GM23338 (cell line): Measurements from ENCODE around the gene BZW2. TPM values are rescaled to one million over a fixed set of nuclear protein-coding genes. Genes with fewer than 3 reads are reported as not detected.

Experiments
- ATAC-seq: fragments of 200-7000 bp; cut with Tn5 transposase; 3 replicates; pipeline ENCODE4 v1.9.1; 2020
- DNase-seq: peaks from one replicate; pipeline ENCODE4 v3.0.0-alpha.2; 2015; ENCODE audit warnings: low spot score
- H2AFZ ChIP-seq: fragments of 200-600 bp; sonication (generic); 2 replicates; pipeline ENCODE4 v1.8.0; 2016; ENCODE audit warnings: antibody characterized with exemption, mild to moderate bottlenecking, moderate library complexity
- H3F3A ChIP-seq: fragments of 200-600 bp; sonication (generic); replicated peaks from 2 replicates; pipeline ENCODE4 v1.8.0; 2017; ENCODE audit warnings: antibody characterized with exemption, mixed run types, low read depth
- H3K27ac ChIP-seq: fragments of 200-600 bp; sonication (generic); 2 replicates; pipeline ENCODE4 v1.6.1; 2016; ENCODE audit warnings: low read depth
- H3K27me3 ChIP-seq: fragments of 200-600 bp; sonication (generic); 2 replicates; pipeline ENCODE4 v1.8.0; 2016; ENCODE audit warnings: mild to moderate bottlenecking, mixed run types, moderate library complexity; ENCODE audit not compliant: insufficient read depth
- H3K36me3 ChIP-seq: fragments of 200-600 bp; sonication (generic); 2 replicates; pipeline ENCODE4 v1.8.0; 2016; ENCODE audit warnings: mild to moderate bottlenecking; ENCODE audit not compliant: insufficient read depth
- H3K4me1 ChIP-seq: fragments of 200-600 bp; sonication (generic); 2 replicates; pipeline ENCODE4 v1.8.0; 2016; ENCODE audit warnings: mild to moderate bottlenecking, moderate library complexity; ENCODE audit not compliant: insufficient read depth
- H3K4me2 ChIP-seq: fragments of 200-600 bp; sonication (generic); 2 replicates; pipeline ENCODE4 v1.7.1; 2017; ENCODE audit warnings: mixed run types
- H3K4me3 ChIP-seq: fragments of 200-600 bp; sonication (generic); 2 replicates; pipeline ENCODE4 v1.6.1; 2016; ENCODE audit warnings: mixed run types
- H3K79me2 ChIP-seq: fragments of 200-600 bp; sonication (generic); replicated peaks from 2 replicates; pipeline ENCODE4 v1.8.0; 2017; ENCODE audit warnings: mild to moderate bottlenecking; ENCODE audit not compliant: insufficient read depth
- H3K9me2 ChIP-seq: fragments of 200-600 bp; sonication (generic); 2 replicates; pipeline ENCODE4 v1.8.0; 2017; ENCODE audit not compliant: insufficient read depth
- H4K20me1 ChIP-seq: fragments of 200-600 bp; sonication (generic); replicated peaks from 2 replicates; pipeline ENCODE4 v1.8.0; 2017; ENCODE audit warnings: mild to moderate bottlenecking; ENCODE audit not compliant: insufficient read depth
- H3K27ac Mint-ChIP-seq: 2 replicates; pipeline ENCODE4 v1.8.0; 2020; ENCODE audit warnings: inconsistent platforms, mild to moderate bottlenecking, moderate library complexity, mixed read lengths
- H3K27me3 Mint-ChIP-seq: 3 replicates; pipeline ENCODE4 v1.8.0; 2022; ENCODE audit warnings: low read depth, mild to moderate bottlenecking, moderate library complexity, mixed read lengths, inconsistent platforms; ENCODE audit not compliant: insufficient read depth, poor library complexity
- H3K36me3 Mint-ChIP-seq: 3 replicates; pipeline ENCODE4 v1.8.0; 2021; ENCODE audit warnings: low read depth, mild to moderate bottlenecking, inconsistent platforms, moderate library complexity, mixed read lengths
- H3K4me1 Mint-ChIP-seq: 3 replicates; pipeline ENCODE4 v1.8.0; 2020; ENCODE audit warnings: mild to moderate bottlenecking, inconsistent platforms, mixed read lengths
- H3K4me3 Mint-ChIP-seq: 3 replicates; pipeline ENCODE4 v1.8.0; 2021; ENCODE audit warnings: moderate library complexity, mild to moderate bottlenecking, inconsistent platforms, mixed read lengths
- H3K9me3 Mint-ChIP-seq: 3 replicates; pipeline ENCODE4 v1.8.0; 2020; ENCODE audit warnings: moderate library complexity, mild to moderate bottlenecking, inconsistent platforms, mixed read lengths
- CREB1 ChIP-seq: fragments of 250-450 bp; sonication (Bioruptor Pico); IDR thresholded peaks from 2 replicates; pipeline ENCODE4 v1.5.0; 2020; ENCODE audit warnings: low read depth, mild to moderate bottlenecking, moderate library complexity
- ETS1 ChIP-seq: IDR thresholded peaks from 2 replicates; pipeline ENCODE4 v1.6.1; 2016; ENCODE audit warnings: antibody characterized with exemption
- EZH2 ChIP-seq: fragments of 200-600 bp; sonication (generic); IDR thresholded peaks from one replicate; pipeline ENCODE4 v1.8.0; 2017; ENCODE audit warnings: antibody characterized with exemption, mild to moderate bottlenecking, low read depth; ENCODE audit not compliant: unreplicated experiment
- EZH2phosphoT487 ChIP-seq: fragments of 200-600 bp; sonication (generic); IDR thresholded peaks from one replicate; pipeline ENCODE4 v1.8.1; 2018; ENCODE audit warnings: antibody characterized with exemption; ENCODE audit not compliant: unreplicated experiment
- JUNB ChIP-seq: IDR thresholded peaks from one replicate; pipeline ENCODE4 v1.6.1; 2016; ENCODE audit warnings: antibody characterized with exemption; ENCODE audit not compliant: unreplicated experiment
- NANOG ChIP-seq: IDR thresholded peaks from 2 replicates; pipeline ENCODE4 v1.6.1; 2016; ENCODE audit warnings: antibody characterized with exemption, borderline replicate concordance
- POLR2AphosphoS5 ChIP-seq: IDR thresholded peaks from 2 replicates; pipeline ENCODE4 v1.6.1; 2016; ENCODE audit warnings: antibody characterized with exemption, low read depth
- STAT1 ChIP-seq: IDR thresholded peaks from one replicate; pipeline ENCODE4 v1.6.1; 2016; ENCODE audit warnings: antibody characterized with exemption; ENCODE audit not compliant: unreplicated experiment
- ZNF114 ChIP-seq: fragments of 250-450 bp; sonication (Bioruptor Pico); IDR thresholded peaks from 2 replicates; pipeline ENCODE4 v1.5.0; 2020; ENCODE audit warnings: mild to moderate bottlenecking, moderate library complexity
- ZNF331 ChIP-seq: fragments of 250-450 bp; sonication (Bioruptor Pico); IDR thresholded peaks from 2 replicates; pipeline ENCODE4 v1.5.0; 2020; ENCODE audit warnings: low read depth, mild to moderate bottlenecking, moderate library complexity
- polyA plus RNA-seq: library from polyadenylated mRNA; unstranded; fragments of >200 nt; fragmentation: Nextera tagmentation; extraction: Ambion mirVana; gene quantifications from 2 replicates; pipeline ENCODE4 v1.2.1, GENCODE V29; 2016
- total RNA-seq: library from RNA; depleted of rRNA; stranded (reverse); fragments of >200 nt; shearing (Covaris generic); gene quantifications from 2 replicates; pipeline ENCODE4 v1.2.3, GENCODE V29; 2014
- TF ChIP-seq, protein P1 (sequence below): fragments of 250-450 bp; sonication (Bioruptor Pico); IDR thresholded peaks from 2 replicates; pipeline ENCODE4 v1.5.0; 2020; ENCODE audit warnings: mild to moderate bottlenecking, moderate library complexity
- TF ChIP-seq, protein P2 (sequence below), 2 experiments: fragments of 200-600 bp in 1 of 2; sonication (generic) in 1 of 2; conservative IDR thresholded peaks; 2 replicates each; pipeline versions ENCODE4 v1.5.1 to v1.6.1; 2016 to 2017; ENCODE audit warnings: antibody characterized with exemption in 2 of 2, low read depth in 2 of 2, mild to moderate bottlenecking in 2 of 2, moderate library complexity in 1 of 2
- TF ChIP-seq, protein P3 (sequence below): IDR thresholded peaks from one replicate; pipeline ENCODE4 v1.6.1; 2018; ENCODE audit warnings: antibody characterized with exemption; ENCODE audit not compliant: unreplicated experiment

Gene BZW2
- total and polyA plus RNA-seq, 2 experiments from 2014 or later, result 88.8 to 108 TPM

DNA sequence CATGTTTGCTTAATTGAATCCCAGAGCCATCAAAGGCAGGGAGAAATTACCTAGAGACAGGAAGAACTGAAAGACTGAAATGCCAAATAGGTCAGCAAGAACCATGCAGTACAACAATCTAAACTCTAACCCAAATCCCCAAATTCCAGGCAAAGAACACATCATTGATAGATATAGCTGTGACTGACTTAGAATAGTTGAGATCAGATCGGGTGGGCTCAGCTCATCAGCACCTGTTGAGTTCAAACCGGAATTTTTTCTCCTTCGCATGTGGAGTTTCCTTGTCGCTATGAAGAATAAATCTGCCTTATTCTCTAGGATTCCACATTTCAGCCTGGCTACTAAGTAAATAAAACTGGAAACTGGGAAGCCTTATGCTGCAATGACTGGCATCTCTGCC, 1.8 kb upstream of the BZW2 start:
- H3K4me2 ChIP-seq, result peak overlapping the region; percentile 90
- TF ChIP-seq, protein P1, sequence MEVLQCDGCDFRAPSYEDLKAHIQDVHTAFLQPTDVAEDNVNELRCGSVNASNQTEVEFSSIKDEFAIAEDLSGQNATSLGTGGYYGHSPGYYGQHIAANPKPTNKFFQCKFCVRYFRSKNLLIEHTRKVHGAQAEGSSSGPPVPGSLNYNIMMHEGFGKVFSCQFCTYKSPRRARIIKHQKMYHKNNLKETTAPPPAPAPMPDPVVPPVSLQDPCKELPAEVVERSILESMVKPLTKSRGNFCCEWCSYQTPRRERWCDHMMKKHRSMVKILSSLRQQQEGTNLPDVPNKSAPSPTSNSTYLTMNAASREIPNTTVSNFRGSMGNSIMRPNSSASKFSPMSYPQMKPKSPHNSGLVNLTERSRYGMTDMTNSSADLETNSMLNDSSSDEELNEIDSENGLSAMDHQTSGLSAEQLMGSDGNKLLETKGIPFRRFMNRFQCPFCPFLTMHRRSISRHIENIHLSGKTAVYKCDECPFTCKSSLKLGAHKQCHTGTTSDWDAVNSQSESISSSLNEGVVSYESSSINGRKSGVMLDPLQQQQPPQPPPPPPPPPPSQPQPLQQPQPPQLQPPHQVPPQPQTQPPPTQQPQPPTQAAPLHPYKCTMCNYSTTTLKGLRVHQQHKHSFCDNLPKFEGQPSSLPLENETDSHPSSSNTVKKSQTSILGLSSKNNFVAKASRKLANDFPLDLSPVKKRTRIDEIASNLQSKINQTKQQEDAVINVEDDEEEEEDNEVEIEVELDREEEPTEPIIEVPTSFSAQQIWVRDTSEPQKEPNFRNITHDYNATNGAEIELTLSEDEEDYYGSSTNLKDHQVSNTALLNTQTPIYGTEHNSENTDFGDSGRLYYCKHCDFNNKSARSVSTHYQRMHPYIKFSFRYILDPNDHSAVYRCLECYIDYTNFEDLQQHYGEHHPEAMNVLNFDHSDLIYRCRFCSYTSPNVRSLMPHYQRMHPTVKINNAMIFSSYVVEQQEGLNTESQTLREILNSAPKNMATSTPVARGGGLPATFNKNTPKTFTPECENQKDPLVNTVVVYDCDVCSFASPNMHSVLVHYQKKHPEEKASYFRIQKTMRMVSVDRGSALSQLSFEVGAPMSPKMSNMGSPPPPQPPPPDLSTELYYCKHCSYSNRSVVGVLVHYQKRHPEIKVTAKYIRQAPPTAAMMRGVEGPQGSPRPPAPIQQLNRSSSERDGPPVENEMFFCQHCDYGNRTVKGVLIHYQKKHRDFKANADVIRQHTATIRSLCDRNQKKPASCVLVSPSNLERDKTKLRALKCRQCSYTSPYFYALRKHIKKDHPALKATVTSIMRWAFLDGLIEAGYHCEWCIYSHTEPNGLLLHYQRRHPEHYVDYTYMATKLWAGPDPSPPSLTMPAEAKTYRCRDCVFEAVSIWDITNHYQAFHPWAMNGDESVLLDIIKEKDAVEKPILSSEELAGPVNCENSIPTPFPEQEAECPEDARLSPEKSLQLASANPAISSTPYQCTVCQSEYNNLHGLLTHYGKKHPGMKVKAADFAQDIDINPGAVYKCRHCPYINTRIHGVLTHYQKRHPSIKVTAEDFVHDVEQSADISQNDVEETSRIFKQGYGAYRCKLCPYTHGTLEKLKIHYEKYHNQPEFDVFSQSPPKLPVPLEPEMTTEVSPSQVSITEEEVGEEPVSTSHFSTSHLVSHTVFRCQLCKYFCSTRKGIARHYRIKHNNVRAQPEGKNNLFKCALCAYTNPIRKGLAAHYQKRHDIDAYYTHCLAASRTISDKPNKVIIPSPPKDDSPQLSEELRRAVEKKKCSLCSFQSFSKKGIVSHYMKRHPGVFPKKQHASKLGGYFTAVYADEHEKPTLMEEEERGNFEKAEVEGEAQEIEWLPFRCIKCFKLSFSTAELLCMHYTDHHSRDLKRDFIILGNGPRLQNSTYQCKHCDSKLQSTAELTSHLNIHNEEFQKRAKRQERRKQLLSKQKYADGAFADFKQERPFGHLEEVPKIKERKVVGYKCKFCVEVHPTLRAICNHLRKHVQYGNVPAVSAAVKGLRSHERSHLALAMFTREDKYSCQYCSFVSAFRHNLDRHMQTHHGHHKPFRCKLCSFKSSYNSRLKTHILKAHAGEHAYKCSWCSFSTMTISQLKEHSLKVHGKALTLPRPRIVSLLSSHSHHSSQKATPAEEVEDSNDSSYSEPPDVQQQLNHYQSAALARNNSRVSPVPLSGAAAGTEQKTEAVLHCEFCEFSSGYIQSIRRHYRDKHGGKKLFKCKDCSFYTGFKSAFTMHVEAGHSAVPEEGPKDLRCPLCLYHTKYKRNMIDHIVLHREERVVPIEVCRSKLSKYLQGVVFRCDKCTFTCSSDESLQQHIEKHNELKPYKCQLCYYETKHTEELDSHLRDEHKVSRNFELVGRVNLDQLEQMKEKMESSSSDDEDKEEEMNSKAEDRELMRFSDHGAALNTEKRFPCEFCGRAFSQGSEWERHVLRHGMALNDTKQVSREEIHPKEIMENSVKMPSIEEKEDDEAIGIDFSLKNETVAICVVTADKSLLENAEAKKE (CRISPR knock-in tag), result no peak
- no peak for TF ChIP-seq EZH2
- TF ChIP-seq POLR2AphosphoS5, result no peak
- TF ChIP-seq, protein P2, sequence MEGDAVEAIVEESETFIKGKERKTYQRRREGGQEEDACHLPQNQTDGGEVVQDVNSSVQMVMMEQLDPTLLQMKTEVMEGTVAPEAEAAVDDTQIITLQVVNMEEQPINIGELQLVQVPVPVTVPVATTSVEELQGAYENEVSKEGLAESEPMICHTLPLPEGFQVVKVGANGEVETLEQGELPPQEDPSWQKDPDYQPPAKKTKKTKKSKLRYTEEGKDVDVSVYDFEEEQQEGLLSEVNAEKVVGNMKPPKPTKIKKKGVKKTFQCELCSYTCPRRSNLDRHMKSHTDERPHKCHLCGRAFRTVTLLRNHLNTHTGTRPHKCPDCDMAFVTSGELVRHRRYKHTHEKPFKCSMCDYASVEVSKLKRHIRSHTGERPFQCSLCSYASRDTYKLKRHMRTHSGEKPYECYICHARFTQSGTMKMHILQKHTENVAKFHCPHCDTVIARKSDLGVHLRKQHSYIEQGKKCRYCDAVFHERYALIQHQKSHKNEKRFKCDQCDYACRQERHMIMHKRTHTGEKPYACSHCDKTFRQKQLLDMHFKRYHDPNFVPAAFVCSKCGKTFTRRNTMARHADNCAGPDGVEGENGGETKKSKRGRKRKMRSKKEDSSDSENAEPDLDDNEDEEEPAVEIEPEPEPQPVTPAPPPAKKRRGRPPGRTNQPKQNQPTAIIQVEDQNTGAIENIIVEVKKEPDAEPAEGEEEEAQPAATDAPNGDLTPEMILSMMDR (conservative IDR thresholded peaks at IDR 0.05; ENCODE audit: low read depth in 2 of 2), result no peak
- TF ChIP-seq ZNF114, result no peak
- TF ChIP-seq ZNF331 (CRISPR knock-in tag), result no peak
- no peak for TF ChIP-seq NANOG
- TF ChIP-seq JUNB, result no peak
- TF ChIP-seq, protein P3, sequence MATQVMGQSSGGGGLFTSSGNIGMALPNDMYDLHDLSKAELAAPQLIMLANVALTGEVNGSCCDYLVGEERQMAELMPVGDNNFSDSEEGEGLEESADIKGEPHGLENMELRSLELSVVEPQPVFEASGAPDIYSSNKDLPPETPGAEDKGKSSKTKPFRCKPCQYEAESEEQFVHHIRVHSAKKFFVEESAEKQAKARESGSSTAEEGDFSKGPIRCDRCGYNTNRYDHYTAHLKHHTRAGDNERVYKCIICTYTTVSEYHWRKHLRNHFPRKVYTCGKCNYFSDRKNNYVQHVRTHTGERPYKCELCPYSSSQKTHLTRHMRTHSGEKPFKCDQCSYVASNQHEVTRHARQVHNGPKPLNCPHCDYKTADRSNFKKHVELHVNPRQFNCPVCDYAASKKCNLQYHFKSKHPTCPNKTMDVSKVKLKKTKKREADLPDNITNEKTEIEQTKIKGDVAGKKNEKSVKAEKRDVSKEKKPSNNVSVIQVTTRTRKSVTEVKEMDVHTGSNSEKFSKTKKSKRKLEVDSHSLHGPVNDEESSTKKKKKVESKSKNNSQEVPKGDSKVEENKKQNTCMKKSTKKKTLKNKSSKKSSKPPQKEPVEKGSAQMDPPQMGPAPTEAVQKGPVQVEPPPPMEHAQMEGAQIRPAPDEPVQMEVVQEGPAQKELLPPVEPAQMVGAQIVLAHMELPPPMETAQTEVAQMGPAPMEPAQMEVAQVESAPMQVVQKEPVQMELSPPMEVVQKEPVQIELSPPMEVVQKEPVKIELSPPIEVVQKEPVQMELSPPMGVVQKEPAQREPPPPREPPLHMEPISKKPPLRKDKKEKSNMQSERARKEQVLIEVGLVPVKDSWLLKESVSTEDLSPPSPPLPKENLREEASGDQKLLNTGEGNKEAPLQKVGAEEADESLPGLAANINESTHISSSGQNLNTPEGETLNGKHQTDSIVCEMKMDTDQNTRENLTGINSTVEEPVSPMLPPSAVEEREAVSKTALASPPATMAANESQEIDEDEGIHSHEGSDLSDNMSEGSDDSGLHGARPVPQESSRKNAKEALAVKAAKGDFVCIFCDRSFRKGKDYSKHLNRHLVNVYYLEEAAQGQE, result no peak
- TF ChIP-seq STAT1, result no peak
- TF ChIP-seq ETS1, result no peak
- no peak for TF ChIP-seq EZH2phosphoT487
- TF ChIP-seq CREB1 (CRISPR knock-in tag), result no peak
- H3K27ac Mint-ChIP-seq, result no peak overlapping the region
- peaks cover 20% of the 10 kb centered on the region for H4K20me1 ChIP-seq
- H3F3A ChIP-seq, result no peaks in the 10 kb centered on the region
- peak overlapping the region; percentile 98; the same call in 1 of the 2 replicates for H2AFZ ChIP-seq
- H3K4me3 Mint-ChIP-seq, result peak overlapping the region; percentile 98
- H3K4me1 Mint-ChIP-seq, result peaks cover 36% of the 10 kb centered on the region
- no peaks in the 10 kb centered on the region for H3K36me3 ChIP-seq
- H3K4me1 ChIP-seq, result peaks cover 22% of the 10 kb centered on the region
- H3K27me3 ChIP-seq, result peaks cover 10% of the 10 kb centered on the region
- H3K9me2 ChIP-seq, result no peaks in the 10 kb centered on the region
- H3K27me3 Mint-ChIP-seq, result peaks cover 12% of the 10 kb centered on the region
- no peaks in the 10 kb centered on the region for H3K9me3 Mint-ChIP-seq
- H3K27ac ChIP-seq, result no peak overlapping the region
- peak overlapping the region; percentile 88 for H3K4me3 ChIP-seq
- no peak for ATAC-seq
- no peaks in the 10 kb centered on the region; the same call in 2 of the 3 replicates for H3K36me3 Mint-ChIP-seq
- DNase-seq, result no peak
- H3K79me2 ChIP-seq, result peaks cover 32% of the 10 kb centered on the region
